ENCODE results near the gene MT1G.

MT1G gene

GRCh38 chr16:56709443-56710040, 41.7 kb upstream of the MT1G start:
- no peak for TF ChIP-seq CTCF (IDR thresholded peaks at IDR 0.05; ENCODE audit: low read depth, low read length)
- H3K4me3 ChIP-seq (ENCODE audit: low read depth, low read length), result no peak overlapping the region

- H3K4me3 ChIP-seq (ENCODE audit: low read depth, low read length), result no peak overlapping the region
- no peak for TF ChIP-seq CTCF (IDR thresholded peaks at IDR 0.05; ENCODE audit: low read depth, low read length)
These were observed 40.9 kb upstream of the MT1G start for GRCh38 chr16:56708525-56709442.

GRCh38 chr16:56702836-56703235, 35.0 kb upstream of the MT1G start:
- no peak for TF ChIP-seq CTCF (IDR thresholded peaks at IDR 0.05; ENCODE audit: low read depth, low read length)
- no peak overlapping the region for H3K4me3 ChIP-seq (ENCODE audit: low read depth, low read length)

- no peak overlapping the region for H3K4me3 ChIP-seq (ENCODE audit: low read depth, low read length)
- no peak for TF ChIP-seq CTCF (IDR thresholded peaks at IDR 0.05; ENCODE audit: low read depth, low read length)
These were observed 33.7 kb upstream of the MT1G start for GRCh38 chr16:56701534-56701933.

GRCh38 chr16:56700631-56701030, 32.8 kb upstream of the MT1G start:
- no peak overlapping the region for H3K4me3 ChIP-seq (ENCODE audit: low read depth, low read length)
- no peak for TF ChIP-seq CTCF (IDR thresholded peaks at IDR 0.05; ENCODE audit: low read depth, low read length)

- TF ChIP-seq CTCF (IDR thresholded peaks at IDR 0.05; ENCODE audit: low read depth, low read length), result no peak
- H3K4me3 ChIP-seq (ENCODE audit: low read depth, low read length), result no peak overlapping the region
These were observed 32.3 kb upstream of the MT1G start for GRCh38 chr16:56700195-56700594.
